HFF-Myc (cell line): ENCODE results near the gene QPRT.
"Not testable (repeated sequence)": the region's sequence is repeated elsewhere in the genome, so short reads cannot be mapped to it uniquely, and the experiment has no call there.

Experiments
- DNase-seq: peaks from one replicate; pipeline ENCODE4 v3.0.0-alpha.2; 2011; ENCODE audit warnings: low read depth; ENCODE audit errors: extremely low read depth
- H3K4me3 ChIP-seq: replicated peaks from 2 replicates; pipeline ENCODE4 v1.5.1; 2011; ENCODE audit warnings: low read depth, mild to moderate bottlenecking, control low read depth, low read length
- CTCF ChIP-seq: IDR thresholded peaks from 2 replicates; pipeline ENCODE4 v1.5.1; 2012; ENCODE audit warnings: mild to moderate bottlenecking, low read depth, low read length, control low read depth; ENCODE audit errors: missing control alignments

The QPRT gene

GRCh38 chr16:29736764-29737163 is 57.8 kb downstream of the QPRT start:
- no peak overlapping the region for H3K4me3 ChIP-seq
- TF ChIP-seq CTCF = no peak
- DNase-seq = no peak

- no peak for DNase-seq
- no peak overlapping the region for H3K4me3 ChIP-seq
- no peak for TF ChIP-seq CTCF
Measured at GRCh38 chr16:29737713-29738112, 58.7 kb downstream of the QPRT start.

- no peak overlapping the region for H3K4me3 ChIP-seq
- no peak for TF ChIP-seq CTCF
- DNase-seq = no peak
Measured at GRCh38 chr16:29738514-29738913, 59.5 kb downstream of the QPRT start.

GRCh38 chr16:29739927-29740629 is 61.1 kb downstream of the QPRT start:
- not testable (repeated sequence) for H3K4me3 ChIP-seq

GRCh38 chr16:29740630-29741015 is 61.6 kb downstream of the QPRT start:
- not testable (repeated sequence) for H3K4me3 ChIP-seq, DNase-seq

More at GRCh38 chr16:29739927-29740629, 61.1 kb downstream of the QPRT start:
- not testable (repeated sequence) for DNase-seq

GRCh38 chr16:29742683-29743275 is 63.8 kb downstream of the QPRT start:
- H3K4me3 ChIP-seq = no peak overlapping the region
- DNase-seq = no peak
- no peak for TF ChIP-seq CTCF

- DNase-seq = no peak
- no peak for TF ChIP-seq CTCF
Measured at GRCh38 chr16:29743475-29743826, 64.5 kb downstream of the QPRT start.

More at GRCh38 chr16:29743475-29743826, 64.5 kb downstream of the QPRT start:
- no peak overlapping the region for H3K4me3 ChIP-seq
